Activated CD8-positive, alpha-beta memory T cell treated with anti-CD3 and anti-CD28 coated beads, Interleukin-2, amount 50 U/mL, for 4 hours (primary cell): Measurements from ENCODE around the gene SMOC2.

Experiments used
- DNase-seq: peaks from one replicate; pipeline ENCODE4 v3.0.0-alpha.2; 2020

Gene SMOC2

GRCh38 chr6:168448243-168448855 lies 7.4 kb downstream of the SMOC2 start:
- DNase-seq = no peak

- DNase-seq = no peak
Measured at GRCh38 chr6:168450917-168451316, 9.9 kb downstream of the SMOC2 start.

GRCh38 chr6:168451805-168452517 lies 11.0 kb downstream of the SMOC2 start:
- no peak for DNase-seq

GRCh38 chr6:168452685-168453377 lies 11.8 kb downstream of the SMOC2 start:
- DNase-seq = no peak

DNA sequence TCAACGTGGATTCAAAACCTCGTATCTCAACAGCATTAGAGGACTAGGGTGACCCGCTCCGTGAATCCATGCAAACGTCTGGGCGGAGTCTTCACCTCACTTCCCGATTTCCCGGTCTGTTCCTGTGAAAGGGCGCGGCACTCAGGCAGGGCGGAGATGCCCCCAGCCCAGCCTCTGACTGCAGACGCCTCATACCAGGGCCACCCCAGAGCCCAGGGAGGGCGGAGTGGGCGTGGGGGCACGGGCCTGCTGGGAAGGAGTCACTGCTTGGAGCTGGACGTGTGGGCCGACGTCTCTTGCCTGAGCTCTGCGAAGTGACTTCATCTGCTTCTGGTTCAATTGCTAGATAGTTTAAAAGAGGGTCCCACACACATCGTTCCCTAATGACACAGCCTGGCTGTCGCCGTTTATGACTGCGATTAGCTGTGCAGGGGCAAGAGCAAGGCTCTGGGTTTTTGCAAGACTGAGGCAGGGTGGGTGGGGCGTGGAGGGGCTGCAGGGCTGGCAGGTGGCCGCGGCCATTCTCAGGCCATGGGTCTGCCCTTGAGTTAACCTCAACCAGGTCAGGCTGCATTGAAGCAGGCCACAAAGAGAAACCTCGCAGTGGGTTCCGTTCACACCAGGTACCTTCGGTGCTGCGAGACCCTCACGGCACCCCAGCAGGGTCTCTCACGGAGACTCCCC lies 15.0 kb downstream of the SMOC2 start:
- no peak for DNase-seq

- no peak for DNase-seq
Measured at GRCh38 chr6:168456907-168457652, 16.1 kb downstream of the SMOC2 start.

- DNase-seq = no peak
Measured at GRCh38 chr6:168457653-168457934, 16.6 kb downstream of the SMOC2 start.

GRCh38 chr6:168458101-168458500 lies 17.1 kb downstream of the SMOC2 start:
- no peak for DNase-seq

DNA sequence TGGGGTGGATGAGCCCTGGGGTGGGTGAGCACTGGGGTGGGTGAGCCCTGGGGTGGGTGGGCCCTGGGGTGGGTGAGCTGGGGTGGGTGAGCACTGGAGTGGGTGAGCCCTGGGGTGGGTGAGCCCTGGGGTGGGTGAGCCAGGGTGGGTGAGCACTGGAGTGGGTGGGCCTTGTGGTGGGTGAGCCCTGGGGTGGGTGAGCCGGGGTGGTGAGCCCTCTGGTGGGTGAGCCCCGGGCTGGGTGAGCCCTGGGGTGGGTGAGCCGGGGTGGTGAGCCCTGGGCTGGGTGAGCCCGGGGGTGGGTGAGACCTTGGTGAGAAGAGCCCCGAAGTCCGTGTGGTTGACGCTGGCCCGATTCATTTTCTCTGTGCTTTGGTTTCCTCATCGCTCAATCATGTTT lies 18.6 kb downstream of the SMOC2 start:
- DNase-seq = no peak

DNA sequence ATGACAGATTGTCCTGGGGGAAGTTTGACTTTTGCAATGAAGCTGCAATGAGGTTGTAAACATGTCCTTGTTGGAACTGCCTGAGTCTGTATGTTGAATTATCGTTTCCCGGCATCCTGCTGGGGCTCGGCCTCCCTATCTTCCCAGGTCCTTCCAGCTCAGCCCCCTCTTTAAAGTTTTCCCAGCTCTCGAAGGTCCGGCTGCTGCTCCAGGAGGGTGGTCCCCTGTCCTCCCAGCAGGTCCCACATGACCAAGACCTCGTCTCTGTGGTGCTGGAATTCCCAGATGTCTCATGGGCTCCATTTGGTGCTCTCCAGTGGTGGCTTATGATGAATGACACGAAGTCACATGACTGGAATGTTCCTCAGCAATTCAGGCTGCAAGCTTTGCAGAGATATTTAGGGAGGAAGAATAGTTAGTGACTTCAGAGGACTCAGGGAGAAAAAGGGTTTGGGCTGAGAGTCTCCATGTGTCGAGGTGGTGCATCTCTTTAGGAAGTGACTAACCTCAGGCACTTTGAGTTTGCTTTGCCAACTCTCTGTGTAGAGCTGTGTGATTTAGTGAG lies 21.4 kb downstream of the SMOC2 start:
- no peak for DNase-seq

GRCh38 chr6:168464546-168464945 lies 23.6 kb downstream of the SMOC2 start:
- no peak for DNase-seq

GRCh38 chr6:168468045-168468444 lies 27.1 kb downstream of the SMOC2 start:
- no peak for DNase-seq

GRCh38 chr6:168469521-168469920 lies 28.5 kb downstream of the SMOC2 start:
- DNase-seq = no peak

DNA sequence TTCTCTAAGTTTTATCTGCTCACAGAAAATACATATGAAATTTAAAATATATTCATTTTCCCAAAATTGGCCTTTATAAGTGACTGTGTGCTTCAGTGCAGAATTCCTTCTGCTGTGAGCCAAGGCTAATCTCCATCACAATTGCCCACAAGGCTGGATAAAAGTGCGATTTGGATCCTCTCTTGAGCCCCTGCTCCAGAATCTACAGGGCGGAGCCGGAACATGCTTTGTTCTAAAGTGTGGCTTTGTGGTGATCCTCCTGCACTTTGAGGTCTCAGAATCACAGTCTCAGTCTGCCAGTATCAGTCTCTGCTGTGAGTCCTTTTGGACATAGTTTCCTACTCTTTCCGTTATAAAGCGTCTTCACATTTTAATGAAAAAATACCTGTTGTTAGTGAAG lies 28.9 kb downstream of the SMOC2 start:
- no peak for DNase-seq

DNA sequence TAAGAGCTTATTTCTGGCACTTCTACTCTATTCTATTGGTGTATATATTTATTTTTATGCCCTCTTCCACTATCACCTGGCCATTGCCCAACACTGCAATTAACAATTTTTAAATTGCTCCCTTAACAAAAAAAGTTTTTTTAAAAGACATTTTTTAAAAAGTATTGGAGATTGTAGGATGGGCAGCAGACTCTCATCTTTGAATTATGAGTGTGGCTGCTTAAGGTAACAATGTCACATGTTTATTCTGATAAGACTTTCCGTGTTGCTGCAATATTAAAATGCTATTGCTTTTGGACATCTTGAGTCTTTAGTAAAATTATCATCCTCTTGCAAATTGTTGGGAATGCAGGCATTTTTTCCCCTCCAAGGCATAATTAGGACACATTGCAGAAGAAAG lies 31.4 kb downstream of the SMOC2 start:
- no peak for DNase-seq

DNA sequence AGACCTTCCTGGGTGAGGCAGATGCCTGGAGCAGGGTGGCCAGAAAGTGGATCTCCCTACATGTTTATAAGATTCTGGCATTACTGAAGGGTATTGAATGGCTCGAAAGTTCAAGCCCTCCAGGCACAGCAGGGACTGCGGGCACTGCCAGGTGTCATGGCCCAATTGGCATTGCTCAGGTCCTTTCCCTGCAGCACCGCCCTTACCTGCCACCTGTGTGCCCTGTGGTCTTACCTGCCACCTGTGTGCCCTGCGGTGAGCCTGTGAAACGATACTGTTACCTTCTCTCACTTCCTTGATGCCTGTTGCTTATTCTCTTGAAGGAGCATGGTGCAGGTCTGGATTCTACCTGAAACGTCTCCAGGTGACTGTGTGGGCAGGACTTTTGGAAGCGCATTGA lies 32.2 kb downstream of the SMOC2 start:
- DNase-seq = no peak

DNA sequence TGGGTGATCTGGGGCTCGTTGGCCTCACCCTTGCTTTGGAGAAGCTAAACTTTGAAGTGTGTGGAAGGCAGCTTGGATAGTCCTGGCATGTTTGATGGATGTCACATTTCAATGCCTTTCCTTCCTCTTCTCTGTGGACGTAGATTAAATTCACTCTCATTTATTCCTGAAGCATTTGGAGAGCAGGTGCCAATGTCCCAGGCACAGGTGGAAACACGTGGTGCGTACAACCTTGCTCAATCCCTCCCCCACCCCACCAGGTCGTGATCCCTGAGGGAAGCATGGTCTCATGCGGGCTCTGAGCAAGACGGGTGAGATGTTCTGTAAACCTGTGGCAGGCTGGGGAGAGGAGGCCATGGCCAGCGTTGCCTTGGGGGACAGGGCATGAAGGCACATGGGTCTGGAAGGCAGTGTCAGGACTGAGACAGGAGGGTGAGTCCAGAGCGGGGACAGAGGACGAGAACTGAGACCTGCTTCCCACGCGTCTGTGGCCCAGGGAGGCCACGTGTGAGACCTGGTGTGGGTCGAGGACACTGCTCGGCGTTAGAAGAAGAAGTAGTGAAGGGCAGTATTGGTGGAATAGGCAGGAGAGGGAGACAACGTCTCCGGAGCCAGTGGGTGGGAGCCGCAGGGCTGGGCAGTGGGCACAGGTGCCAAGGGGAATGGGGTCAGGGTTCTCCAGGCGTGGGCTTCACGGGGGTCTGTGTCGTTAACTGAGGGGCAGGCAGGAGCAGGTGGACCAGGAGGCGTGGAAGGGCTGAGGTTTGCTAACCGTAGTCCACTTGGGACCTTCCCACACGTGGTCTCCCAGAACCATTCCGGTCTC lies 34.4 kb downstream of the SMOC2 start:
- no peak for DNase-seq

DNA sequence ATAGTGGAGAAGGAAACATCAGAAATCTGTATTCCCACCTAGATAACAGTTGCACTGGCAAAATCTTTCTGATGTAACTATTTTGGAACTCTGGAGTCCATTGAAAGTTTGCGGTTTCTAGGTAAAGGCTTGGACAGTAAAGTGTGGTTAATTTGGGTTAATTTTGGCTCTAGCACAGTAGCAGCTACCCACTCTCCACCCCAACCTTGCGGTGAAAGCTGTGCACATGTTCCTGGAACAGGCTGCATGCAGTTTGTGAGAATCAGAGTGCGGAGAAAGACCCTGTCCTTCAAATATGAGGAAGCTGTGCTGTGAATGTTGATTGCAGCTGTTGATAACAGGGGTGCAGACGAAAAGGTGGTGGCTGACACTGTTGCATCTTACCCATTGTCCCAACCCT lies 38.4 kb downstream of the SMOC2 start:
- DNase-seq = no peak

DNA sequence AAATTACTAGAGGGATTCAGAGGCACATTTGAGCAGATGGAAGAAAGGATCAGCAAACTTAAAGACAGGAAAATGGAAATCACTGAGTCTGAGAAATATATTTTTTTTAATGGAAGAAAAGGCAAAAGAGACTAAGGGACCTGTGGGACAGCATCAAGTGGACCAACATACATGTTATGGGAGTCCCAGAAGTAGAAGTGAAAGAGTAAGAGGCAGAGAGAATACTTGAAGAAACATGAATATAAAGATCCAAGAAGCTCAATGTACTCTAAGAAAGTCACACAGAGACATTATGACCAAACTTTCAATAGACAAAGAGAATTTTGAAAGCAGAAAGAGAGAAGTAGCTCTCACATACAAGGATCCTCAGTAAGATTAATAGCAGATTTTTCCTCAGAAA lies 39.5 kb downstream of the SMOC2 start:
- DNase-seq = no peak

DNA sequence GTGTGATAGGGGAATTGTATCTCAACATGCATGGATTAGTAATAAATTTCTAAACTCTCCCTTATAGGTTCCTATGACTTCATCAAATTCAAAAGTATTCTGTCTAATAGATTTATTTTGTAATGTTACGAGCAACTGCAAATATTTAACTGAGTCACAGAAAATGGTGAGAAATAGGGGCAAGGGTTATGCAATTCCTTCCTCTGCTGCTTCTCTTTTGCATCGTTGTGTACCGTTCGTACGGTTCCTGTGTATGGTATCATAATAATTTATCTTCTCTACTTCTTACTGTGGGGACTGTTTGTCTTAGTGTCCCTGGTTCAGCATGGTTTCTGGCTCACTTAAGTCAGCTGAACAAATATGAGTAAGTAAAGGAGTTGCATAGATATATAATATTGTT lies 44.8 kb downstream of the SMOC2 start:
- no peak for DNase-seq

- no peak for DNase-seq
Measured at GRCh38 chr6:168490757-168491156, 49.8 kb downstream of the SMOC2 start.

GRCh38 chr6:168493976-168494375 lies 53.0 kb downstream of the SMOC2 start:
- DNase-seq = no peak
